Midbrain (tissue), 1 donor: ENCODE results near the gene ADIPOR2.
"Not testable (repeated sequence)": the region's sequence is repeated elsewhere in the genome, so short reads cannot be mapped to it uniquely, and the experiment has no call there.

ENCODE experiments used
- DNase-seq: peaks from one replicate; lab custom pipeline; 2025; lab: John Stamatoyannopoulos, UW

Gene ADIPOR2

DNA sequence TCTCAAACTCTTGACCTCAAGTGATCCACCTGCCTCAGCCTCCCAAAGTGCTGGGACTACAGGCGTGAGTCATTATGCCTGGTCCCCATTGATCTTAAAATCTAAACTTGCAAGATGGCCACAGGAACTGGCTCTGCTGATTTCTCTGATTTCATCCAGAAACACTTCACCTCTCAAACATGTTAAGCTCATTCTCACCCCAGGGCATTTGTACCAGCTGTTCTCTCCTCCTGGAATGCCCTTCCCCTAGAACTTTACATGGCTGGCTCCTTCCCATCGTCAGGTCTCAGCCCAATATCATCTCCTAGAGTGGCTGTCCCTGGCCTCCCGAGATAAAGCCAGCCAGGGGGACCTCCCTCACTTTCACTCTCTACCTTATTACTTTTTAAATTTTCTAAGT lies 124.2 kb downstream of the ADIPOR2 start:
- no peak for DNase-seq

GRCh38 chr12:1815814-1816729 lies 125.2 kb downstream of the ADIPOR2 start:
- no peak for DNase-seq

DNA sequence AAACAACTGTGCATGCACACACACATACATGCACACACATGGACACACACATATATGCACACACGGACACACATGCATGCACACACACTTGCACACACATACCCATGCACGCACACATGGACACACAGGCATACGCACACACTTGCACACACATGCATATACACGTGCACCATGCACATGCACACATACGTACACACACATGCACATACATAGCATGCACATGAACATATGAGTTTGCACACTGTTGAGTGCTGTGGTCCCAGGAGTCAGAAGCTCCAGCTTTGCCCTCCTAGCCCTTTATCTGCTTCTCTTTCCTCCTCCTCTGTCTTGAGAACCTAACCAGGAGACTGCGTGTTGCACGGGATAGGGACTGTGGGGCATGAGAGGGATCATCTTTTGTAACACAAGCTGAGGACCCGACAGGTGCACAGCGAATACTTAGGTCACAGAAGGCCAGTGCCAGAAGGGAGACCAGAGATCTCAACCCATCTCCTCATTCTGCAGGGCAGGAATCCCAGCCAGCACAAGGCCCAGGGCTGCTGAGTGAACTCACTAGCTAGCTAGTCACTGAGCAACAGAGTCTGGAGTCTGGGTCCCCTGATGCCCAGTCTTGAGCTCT lies 126.0 kb downstream of the ADIPOR2 start:
- no peak for DNase-seq

GRCh38 chr12:1817928-1818327 lies 127.1 kb downstream of the ADIPOR2 start:
- not testable (repeated sequence) for DNase-seq

- DNase-seq, result no peak
These were observed 128.2 kb downstream of the ADIPOR2 start for GRCh38 chr12:1819050-1819449.

- DNase-seq, result no peak
These were observed 128.7 kb downstream of the ADIPOR2 start for GRCh38 chr12:1819571-1819970.

DNA sequence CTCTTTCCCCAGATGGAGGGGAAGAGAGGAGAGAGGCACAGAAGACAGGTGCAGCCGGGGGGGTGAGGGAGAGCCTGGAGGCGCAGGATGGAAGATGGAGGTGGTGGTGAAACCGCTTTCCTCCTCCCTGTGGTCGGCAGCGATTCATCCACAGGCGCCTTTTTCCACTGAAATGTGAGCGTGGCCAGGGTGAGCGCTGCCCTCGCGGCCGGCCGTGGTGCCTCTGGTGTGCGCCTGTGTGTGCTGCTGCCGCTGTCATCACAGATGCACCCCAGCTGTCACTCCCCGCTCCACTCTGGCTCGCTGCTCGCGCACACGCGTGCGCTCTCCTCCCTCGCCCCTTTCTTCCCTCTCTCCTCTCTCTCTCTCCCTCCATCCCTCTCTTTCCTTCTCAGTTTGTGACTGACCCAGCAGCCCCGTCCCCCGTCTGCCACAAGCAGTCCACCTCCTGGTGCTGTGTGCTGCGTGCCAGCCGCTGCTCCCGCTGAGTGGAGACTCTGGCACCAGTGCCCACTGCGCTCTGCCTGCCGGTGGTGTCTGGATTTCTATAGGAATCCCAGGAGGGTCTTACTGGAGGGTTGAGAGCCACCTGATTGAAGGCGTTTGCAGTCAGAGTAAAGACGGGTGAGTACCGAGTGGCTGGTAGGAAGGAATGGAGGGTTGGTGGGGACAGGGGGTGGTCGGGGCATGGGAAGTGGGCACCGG lies 129.5 kb downstream of the ADIPOR2 start, which contains the start of gene LRTM2:
LRTM2 (plus strand) TSS at position 375 of the 705 bp plus-strand sequence. CDS start 7,584 bp downstream, outside the sequence.
- no peak for DNase-seq

DNA sequence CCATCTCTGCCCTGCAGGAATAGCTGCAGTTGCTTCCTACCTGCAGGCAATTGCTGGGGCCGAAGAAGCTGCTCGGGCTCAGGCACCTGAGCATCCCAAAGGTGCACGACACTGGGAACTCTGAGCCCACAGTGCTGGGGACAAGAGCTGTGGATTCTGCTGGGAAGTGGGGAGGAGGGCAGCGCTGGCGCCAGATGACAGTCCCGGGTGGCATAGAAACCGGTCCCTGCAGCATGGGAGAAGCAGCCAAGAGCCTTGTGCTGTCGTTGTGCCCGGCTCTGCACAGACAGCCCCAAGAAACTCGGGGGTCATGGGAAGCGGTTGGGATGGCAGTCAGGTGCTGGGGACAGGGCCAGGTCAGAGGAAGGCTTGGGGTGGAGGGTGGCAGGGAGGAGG lies 130.0 kb downstream of the ADIPOR2 start:
- DNase-seq, result no peak

- DNase-seq, result no peak
These were observed 130.9 kb downstream of the ADIPOR2 start for GRCh38 chr12:1821805-1822204.

DNA sequence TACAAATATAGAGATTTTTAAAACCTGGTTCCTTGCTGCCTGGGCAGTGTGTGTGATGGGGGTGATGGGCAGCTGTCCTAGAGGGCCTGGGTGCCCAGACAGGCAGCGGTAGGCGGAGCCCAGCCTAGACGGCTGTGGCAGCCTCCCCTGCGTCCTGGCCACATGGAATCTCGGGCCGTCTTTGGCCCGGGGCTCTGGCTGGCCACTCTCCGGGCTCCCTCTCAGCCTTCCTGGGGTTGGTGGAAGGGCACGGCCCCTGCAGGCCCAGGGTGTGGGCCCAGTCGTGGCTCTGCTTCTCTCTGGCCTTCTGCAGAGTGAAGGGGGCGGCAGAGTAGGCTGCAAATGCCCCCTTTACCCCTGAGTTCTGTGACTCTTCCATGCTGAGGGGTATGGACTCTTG lies 131.8 kb downstream of the ADIPOR2 start:
- DNase-seq, result no peak

- DNase-seq, result no peak
These were observed 132.4 kb downstream of the ADIPOR2 start for GRCh38 chr12:1823237-1823636.

- no peak for DNase-seq
These were observed 134.7 kb downstream of the ADIPOR2 start for GRCh38 chr12:1825382-1826102.

DNA sequence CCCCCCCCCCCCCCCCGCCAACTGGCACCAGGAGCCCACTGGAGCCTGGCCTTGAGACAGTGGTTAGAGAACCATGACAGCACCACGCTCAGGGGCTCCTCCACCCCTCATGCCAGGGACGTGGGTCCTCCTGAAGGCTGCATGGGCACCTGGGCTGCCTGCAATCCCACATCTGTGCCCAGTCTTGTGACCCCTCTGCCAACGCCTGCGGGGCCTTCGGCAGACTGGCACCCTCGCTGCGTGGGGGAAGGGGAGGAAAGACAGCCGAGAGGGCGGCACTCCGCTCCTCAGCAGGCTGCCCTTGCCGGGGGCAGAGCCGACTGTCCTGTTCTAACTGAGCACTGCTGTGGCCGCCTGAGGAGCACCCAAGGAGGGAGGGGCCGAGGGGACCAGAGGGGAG lies 135.5 kb downstream of the ADIPOR2 start:
- DNase-seq, result no peak

GRCh38 chr12:1826867-1827705 lies 136.2 kb downstream of the ADIPOR2 start:
- no peak for DNase-seq

GRCh38 chr12:1827826-1828805 lies 137.2 kb downstream of the ADIPOR2 start:
- no peak for DNase-seq

GRCh38 chr12:1828856-1829255 lies 138.0 kb downstream of the ADIPOR2 start:
- no peak for DNase-seq

DNA sequence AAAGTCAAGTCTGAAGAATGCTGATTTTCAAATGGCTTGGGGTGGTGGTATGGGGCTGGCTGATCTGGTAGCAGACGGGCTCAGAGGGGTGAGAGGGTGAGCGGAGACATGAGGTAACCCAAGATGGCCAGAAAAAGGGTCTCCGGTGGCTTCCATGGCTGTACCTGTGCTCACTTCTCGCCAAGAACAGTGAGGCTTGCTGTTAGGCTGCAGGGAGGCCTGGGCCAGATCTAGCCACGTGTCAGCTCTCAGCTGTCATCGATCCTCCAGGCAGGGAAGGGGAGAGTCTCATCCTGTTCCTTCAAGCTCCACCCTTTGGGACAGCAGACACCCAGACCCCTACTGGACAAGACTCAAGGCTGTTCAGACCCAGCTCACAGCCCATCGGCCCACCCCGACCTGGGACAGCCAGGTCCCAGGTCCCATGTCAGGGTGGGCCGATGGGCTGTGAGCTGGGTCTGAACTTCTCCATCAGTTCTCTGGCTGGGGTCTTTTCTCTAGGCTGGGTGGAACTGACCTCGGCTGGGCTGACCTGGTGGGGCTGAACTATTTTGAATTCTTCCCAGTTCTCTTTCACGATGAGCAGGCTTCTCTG lies 138.5 kb downstream of the ADIPOR2 start:
- DNase-seq, result no peak

GRCh38 chr12:1830401-1830845 lies 139.6 kb downstream of the ADIPOR2 start:
- DNase-seq, result no peak
